HG03095 (cell line): ENCODE measurements around the gene NUDT9.

Experiments
- ATAC-seq: cut with Tn5 transposase; IDR thresholded peaks from one replicate; pipeline ENCODE4 v1.9.1; 2021; ENCODE audit warnings: moderate library complexity; ENCODE audit not compliant: unreplicated experiment

The NUDT9 gene

DNA sequence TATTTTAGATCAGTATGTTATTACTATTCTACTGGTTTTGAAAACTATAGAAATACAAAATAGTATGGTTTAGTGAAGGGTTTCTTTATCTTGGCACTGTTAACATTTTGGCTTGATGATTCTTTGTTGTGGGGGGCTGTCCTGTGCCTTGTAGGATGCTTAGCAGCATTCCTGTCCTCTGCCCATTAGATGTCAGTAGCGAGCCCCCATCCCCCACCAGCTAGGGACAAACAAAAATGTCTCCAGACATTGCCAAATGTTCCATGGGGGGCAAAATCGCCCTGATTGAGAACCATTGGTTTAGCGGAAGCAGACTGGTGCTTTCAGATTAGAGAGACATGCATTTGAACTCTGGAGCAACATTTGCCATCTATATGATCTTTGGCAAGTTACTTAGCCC is 83.5 kb downstream of the NUDT9 start:
- ATAC-seq, result no peak

DNA sequence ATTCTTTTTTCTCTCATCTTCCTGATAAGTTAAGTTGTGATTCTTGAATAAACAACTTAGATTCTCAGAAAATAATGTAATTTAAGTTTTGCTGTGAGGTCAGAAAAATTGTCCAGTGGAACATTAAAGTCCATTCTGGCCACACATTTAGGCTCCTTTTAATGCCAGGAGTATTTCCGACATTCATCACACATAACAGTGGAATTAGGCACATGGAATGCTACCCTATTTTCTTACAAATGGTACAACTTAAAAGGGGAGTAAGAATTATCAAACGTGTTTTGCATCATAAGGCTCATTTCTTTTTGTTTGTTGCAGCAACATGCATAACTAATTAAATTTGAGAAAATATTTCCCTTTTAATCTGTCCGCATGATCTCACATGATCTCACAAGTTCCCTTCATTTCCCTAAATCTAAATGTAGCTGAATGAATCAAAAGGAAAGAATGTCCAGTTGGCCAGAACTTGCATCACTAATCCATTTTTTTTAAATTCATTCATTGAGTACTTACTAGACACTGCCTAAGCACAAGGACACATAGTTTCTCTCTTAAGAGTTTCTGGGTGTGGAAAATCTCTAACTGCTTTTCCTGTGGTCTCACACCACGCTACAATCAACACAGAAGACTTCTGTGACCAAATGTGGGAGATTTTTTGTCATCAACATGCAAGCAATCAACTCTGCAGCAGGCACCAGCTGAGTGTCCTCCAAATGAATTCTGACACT is 84.8 kb downstream of the NUDT9 start:
- ATAC-seq, result no peak
